ENCODE results near the gene EME1.

EME1 gene

DNA sequence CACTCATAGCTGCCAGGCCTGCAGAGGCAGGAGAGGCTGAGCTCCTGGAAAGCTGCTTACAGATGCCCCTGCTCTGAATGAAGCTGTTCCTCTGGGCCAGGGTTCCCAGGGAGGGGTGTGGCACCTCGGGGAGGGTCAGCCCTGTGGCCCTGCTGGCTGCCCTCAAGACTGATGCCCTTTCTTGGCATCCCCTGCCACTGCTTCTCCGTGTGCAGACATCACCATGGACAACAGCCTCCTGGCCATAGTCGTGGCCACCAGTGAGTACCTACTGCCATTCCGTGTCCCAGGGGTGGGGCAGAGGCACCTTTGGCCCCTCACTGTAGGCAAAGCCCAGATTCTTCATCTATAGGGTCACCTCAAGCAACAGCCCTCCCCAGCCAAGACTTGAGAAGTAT is 9.0 kb upstream of the EME1 start:
- DNase-seq (ENCODE audit: low read depth) = no peak
- TF ChIP-seq, protein P1, sequence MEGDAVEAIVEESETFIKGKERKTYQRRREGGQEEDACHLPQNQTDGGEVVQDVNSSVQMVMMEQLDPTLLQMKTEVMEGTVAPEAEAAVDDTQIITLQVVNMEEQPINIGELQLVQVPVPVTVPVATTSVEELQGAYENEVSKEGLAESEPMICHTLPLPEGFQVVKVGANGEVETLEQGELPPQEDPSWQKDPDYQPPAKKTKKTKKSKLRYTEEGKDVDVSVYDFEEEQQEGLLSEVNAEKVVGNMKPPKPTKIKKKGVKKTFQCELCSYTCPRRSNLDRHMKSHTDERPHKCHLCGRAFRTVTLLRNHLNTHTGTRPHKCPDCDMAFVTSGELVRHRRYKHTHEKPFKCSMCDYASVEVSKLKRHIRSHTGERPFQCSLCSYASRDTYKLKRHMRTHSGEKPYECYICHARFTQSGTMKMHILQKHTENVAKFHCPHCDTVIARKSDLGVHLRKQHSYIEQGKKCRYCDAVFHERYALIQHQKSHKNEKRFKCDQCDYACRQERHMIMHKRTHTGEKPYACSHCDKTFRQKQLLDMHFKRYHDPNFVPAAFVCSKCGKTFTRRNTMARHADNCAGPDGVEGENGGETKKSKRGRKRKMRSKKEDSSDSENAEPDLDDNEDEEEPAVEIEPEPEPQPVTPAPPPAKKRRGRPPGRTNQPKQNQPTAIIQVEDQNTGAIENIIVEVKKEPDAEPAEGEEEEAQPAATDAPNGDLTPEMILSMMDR (IDR thresholded peaks at IDR 0.05; ENCODE audit: low read depth, low read length, missing control alignments) = no peak
- H3K4me3 ChIP-seq (ENCODE audit: low read depth, low read length) = no peak overlapping the region

DNA sequence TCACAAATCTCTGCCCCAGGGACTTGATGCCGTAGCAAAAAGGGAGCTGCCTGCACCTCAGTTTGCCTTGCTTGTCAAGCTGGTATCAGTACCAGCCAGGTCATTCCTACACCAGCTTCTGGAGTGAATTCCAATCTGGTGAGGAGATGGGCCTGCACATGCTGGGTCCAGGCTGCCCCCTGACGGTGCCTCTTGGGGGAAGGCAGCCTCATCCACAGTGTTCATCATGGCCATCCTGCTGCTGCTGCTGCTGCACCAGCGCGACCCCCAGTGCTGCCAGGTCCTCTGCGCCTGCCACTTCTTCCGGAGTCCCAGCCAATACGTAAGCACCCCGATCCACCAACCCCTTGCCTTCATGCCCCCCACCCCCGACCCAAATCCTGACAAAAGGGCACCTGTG is 8.3 kb upstream of the EME1 start:
- H3K4me3 ChIP-seq (ENCODE audit: low read depth, low read length) = no peak overlapping the region
- TF ChIP-seq, protein P1 (IDR thresholded peaks at IDR 0.05; ENCODE audit: low read depth, low read length, missing control alignments) = no peak
- DNase-seq (ENCODE audit: low read depth) = no peak

DNA sequence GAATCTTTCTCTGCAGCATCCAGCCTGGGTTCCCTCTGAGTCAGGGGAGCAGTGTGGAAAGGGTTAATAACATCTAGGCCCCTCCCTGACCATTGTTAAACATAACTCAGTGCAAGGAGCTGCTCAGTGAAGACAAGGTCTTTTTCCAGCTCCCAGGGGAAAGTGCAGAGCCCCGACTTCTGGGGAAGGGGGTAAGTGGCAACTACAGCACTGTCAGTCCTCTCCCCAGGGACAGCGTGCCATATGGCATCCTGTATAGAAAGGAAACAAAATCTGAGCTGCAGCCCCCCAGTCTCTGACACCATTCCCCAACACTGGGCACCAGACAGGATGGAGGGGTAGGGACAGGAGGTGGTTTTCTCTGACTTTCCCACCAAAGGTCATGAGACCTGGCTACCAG is 7.9 kb upstream of the EME1 start:
- no peak for DNase-seq (ENCODE audit: low read depth)
- TF ChIP-seq, protein P1 (IDR thresholded peaks at IDR 0.05; ENCODE audit: low read depth, low read length, missing control alignments) = no peak
- no peak overlapping the region for H3K4me3 ChIP-seq (ENCODE audit: low read depth, low read length)

DNA sequence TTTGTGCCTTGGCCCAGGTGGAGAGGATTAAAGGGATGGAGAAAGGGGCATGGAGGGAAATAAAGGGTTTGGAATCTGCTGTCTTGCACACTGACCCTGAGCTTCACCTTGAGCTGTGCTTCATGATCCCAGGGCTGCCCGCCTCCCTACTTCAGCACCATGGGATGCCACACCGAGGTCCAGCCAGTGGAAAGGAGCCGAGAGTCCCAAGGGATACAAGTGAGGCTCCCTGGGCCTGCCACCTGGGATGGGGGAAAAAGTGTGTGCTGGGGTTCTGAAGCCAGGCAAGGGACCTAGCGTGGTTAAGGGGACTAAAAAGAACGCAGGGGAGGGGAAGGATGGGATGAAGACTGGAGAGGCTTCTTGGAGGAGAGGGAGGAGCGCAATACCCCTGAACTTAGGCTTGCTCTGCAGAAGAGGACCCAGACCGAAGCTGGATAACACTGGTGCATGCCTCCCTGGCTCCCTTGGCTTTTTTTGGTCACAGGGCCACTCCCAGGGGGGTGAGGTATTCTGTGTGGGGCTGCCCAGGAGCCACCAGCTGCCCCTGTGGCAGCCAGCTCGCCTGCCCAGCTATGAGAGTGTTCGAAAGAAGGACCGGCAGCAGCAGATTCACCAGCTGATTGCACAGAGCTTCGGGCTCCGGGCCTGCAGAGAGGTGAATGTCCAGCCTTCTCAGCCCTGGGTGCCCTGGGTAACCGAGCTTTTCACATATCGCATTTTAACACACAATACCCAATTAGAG is 7.2 kb upstream of the EME1 start:
- no peak overlapping the region for H3K4me3 ChIP-seq (ENCODE audit: low read depth, low read length)
- no peak for DNase-seq (ENCODE audit: low read depth)
- TF ChIP-seq, protein P1 (IDR thresholded peaks at IDR 0.05; ENCODE audit: low read depth, low read length, missing control alignments) = no peak

DNA sequence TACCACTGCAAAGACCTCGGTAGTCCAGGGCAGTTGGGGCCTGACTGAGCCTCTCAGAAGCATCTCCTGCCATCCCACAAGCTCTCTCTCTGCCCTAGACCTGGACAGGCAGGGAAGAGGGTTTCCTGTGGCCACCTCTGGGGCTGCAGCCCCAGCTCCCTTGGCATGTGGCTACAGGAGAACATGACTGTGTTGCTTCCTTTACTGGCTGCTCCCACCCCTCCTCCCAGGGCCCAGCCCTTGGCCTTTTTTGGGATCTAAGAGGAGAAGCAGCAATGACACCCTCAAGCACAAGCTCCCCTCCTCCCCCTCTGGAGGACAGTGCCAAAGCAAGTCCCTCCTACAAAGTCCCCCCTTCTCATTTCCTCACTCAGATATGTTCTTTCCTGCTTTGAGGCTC is 5.6 kb upstream of the EME1 start:
- no peak overlapping the region for H3K4me3 ChIP-seq (ENCODE audit: low read depth, low read length)
- TF ChIP-seq, protein P1 (IDR thresholded peaks at IDR 0.05; ENCODE audit: low read depth, low read length, missing control alignments) = no peak
- no peak for DNase-seq (ENCODE audit: low read depth)

DNA sequence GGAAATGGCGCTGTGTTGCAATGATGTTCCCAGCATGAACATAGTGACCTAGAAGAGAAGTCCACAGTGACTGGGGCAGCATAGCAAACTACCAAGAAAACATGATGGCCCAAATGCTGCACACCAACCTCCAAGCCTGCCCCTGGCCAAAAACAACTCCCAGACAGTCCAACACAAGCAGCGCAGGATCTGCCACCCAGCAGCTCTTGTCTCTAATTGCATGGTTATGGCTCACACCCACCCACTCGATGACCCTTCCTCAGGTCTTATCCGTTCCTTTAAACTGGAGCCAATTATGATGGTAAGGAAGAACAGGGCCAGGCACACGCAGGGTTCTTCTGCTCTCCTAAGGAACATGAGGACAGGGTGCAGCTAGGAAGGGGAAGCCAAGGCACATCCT is 3.0 kb upstream of the EME1 start:
- TF ChIP-seq, protein P1 (IDR thresholded peaks at IDR 0.05; ENCODE audit: low read depth, low read length, missing control alignments) = no peak
- H3K4me3 ChIP-seq (ENCODE audit: low read depth, low read length) = no peak overlapping the region
- no peak for DNase-seq (ENCODE audit: low read depth)

DNA sequence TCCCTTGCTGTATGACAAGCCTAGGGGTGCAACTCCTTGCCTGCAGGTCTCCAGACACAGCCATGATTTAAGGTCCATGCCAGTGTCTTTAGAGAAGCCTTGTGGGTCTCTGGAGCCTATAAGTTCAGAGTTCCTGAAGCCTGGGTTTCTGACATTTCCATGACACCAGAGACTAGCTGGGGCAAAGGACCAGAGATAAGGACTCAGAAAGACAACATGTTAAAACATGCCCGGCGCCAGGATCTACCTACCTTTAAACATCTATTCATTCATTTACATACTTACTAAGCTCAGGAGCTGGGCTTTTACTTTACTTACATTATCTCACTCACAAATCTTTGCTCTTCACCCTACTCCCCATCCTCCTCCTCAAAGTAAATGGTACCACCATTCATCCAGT is 1.5 kb upstream of the EME1 start:
- no peak for DNase-seq (ENCODE audit: low read depth)
- peak overlapping the region; percentile 73; the same call in 1 of the 2 replicates for H3K4me3 ChIP-seq (ENCODE audit: low read depth, low read length)
- TF ChIP-seq, protein P1 (IDR thresholded peaks at IDR 0.05; ENCODE audit: low read depth, low read length, missing control alignments) = no peak

Measured in GM12864 (cell line).